ENCODE measurements around the gene KRT24. TPM values are rescaled to one million over a fixed set of nuclear protein-coding genes. Genes with fewer than 3 reads are reported as not detected.
"Not testable (repeated sequence)": the region's sequence is repeated elsewhere in the genome, so short reads cannot be mapped to it uniquely, and the experiment has no call there.

The KRT24 gene
- total RNA-seq: not detected

DNA sequence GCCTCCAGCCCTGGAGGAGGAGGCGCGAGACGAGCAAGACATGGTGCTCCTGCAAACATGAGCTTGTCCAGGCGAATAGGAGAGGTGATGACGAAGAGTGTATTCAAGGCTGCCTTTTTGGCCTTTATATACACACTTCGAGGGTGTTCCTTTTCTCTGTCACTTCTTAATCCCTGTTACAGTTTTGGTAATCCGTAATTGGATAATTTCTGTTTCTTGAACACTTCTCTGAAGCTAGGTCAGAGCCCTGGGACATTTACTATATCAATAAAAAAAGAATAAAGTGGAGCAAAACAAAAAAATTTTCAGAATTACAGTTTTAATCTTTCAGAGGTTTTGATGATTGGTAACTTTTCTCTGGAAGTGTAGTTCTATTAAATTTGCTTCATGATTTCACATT is at the start of gene KRT24:
TSS of gene KRT24 (minus strand) at position 101 of the 400 bp plus-strand sequence. CDS start at position 42, 59 bp downstream.
- H3K27ac Mint-ChIP-seq: no peak within 1 kb of the TSS
- no peaks in the 10 kb centered on the region for H3K9me3 Mint-ChIP-seq
- H3K4me1 Mint-ChIP-seq: no peaks in the 10 kb centered on the region
- no peak for DNase-seq
- no peak within 1 kb of the TSS for H3K4me3 Mint-ChIP-seq
- no peaks in the 10 kb centered on the region for H3K36me3 Mint-ChIP-seq
- H3K27me3 Mint-ChIP-seq: peaks cover 33% of the 10 kb centered on the region

DNA sequence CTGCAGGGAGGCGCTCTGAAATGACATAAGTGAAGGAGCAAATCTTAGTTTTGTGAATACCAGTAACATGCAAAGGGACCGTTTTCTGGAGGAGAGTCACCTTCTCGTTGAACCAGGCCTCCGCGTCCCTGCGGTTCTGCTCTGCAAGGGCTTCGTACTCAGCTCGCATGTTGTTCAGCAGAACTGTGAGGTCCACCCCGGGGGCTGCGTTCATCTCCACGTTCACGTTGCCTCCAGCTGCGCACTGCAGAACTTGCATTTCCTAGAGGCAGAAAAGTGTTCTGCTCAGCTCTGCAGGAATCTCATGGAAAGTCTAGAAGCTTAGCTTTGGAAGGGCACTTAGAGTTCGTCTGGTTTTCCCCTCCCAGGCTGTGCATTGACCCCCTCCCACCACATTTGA is 47.5 kb upstream of the KRT24 start:
- H3K9me3 Mint-ChIP-seq: no peaks in the 10 kb centered on the region
- no peak overlapping the region for H3K27ac Mint-ChIP-seq
- no peaks in the 10 kb centered on the region for H3K4me1 Mint-ChIP-seq
- no peak for DNase-seq
- H3K36me3 Mint-ChIP-seq: no peaks in the 10 kb centered on the region
- H3K27me3 Mint-ChIP-seq: peaks cover 46% of the 10 kb centered on the region
- H3K4me3 Mint-ChIP-seq: no peak overlapping the region

DNA sequence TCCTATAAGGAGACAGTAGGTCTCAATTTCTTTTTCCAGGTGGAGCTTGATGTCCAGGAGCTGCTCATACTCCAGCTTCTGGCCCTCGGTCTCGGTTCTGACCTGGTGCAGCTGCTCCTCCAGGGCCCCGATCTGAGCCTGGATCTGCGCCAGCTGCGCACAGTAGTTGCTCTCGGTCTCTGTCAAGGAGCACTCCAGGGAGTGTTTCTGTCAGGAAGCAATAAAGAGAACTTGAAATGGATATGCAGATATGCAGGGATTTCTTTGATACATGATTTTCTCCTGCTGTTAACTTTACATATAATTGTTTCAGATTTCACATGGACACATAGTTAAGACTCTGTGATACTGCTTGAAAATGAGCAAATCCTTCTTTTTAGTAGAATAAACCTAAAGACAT is 46.8 kb upstream of the KRT24 start:
- no peak for DNase-seq
- no peaks in the 10 kb centered on the region for H3K9me3 Mint-ChIP-seq
- no peaks in the 10 kb centered on the region for H3K4me1 Mint-ChIP-seq
- H3K4me3 Mint-ChIP-seq: no peak overlapping the region
- no peaks in the 10 kb centered on the region for H3K36me3 Mint-ChIP-seq
- H3K27ac Mint-ChIP-seq: no peak overlapping the region
- H3K27me3 Mint-ChIP-seq: peaks cover 42% of the 10 kb centered on the region

DNA sequence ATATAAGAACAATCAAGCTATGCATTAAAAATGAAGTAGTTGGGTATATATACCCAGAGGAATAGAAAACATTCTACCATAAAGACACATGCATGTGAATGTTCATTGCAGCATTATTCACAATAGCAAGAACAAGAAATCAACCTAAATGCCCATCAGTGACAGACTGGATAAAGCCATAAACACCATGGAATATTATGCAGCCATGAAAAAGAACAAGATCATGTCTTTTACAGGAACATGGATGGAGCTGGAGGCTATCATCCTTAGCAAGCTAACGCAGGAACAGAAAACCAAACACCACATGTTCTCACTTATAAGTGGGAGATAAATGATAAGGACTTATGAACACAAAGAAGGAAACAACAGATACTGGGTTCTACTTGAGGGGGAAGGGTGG is 45.1 kb upstream of the KRT24 start:
- not testable (repeated sequence) for H3K9me3 Mint-ChIP-seq, H3K27ac Mint-ChIP-seq, DNase-seq, H3K4me3 Mint-ChIP-seq, H3K4me1 Mint-ChIP-seq, H3K36me3 Mint-ChIP-seq
- peaks cover 53% of the 10 kb centered on the region for H3K27me3 Mint-ChIP-seq

DNA sequence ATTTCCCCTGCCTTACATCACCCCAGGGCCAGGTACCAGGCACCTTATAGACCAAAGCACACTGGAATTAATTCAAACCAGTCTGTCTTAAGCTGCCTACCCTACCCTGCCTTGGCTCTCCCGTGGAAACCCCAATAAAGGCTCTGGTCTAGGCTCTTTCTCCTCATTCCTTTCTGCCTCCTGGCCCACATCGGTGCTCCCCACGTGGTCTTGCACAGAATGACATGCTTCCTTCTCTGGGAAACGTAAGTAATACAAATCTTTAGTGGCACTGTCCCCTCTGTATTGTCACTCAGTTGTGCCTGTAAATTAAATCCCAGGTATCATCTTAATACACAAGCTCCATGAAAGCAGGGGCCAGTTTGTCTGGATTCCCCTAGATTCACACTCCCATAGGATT is 35.0 kb upstream of the KRT24 start:
- H3K27me3 Mint-ChIP-seq: peaks cover 7% of the 10 kb centered on the region

DNA sequence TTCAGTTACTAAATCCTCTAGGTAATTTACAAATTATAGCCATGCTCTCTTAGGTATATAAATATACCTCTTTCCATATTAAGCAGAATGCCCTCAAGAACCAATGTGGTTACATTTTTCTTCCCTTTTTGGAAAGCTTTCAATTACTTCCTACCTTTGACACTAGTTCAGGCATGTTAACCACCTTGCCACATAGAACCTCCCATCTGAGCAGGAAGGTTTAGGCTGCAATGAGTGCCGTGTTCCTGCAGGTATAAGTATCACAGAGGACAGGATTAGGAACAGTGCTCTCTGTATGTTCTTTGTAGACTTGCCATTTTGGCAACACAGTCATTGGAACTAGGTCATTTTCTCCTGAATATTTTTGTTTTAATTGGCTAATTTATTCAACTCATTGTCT is 31.5 kb upstream of the KRT24 start:
- H3K4me3 Mint-ChIP-seq: no peak overlapping the region
- peaks cover 8% of the 10 kb centered on the region for H3K27me3 Mint-ChIP-seq
- H3K4me1 Mint-ChIP-seq: no peaks in the 10 kb centered on the region
- DNase-seq: no peak
- H3K27ac Mint-ChIP-seq: no peak overlapping the region
- no peaks in the 10 kb centered on the region for H3K9me3 Mint-ChIP-seq
- no peaks in the 10 kb centered on the region for H3K36me3 Mint-ChIP-seq

More for the DNA sequence above, 35.0 kb upstream of the KRT24 start:
- Mint-ChIP-seq H3K9me3 (peaks cover 3% of the 10 kb centered on the region), H3K4me1 (no peaks in the 10 kb centered on the region), H3K27ac (no peak overlapping the region), H3K4me3 (no peak overlapping the region), H3K36me3 (peaks cover 2% of the 10 kb centered on the region)
- DNase-seq: no peak

DNA sequence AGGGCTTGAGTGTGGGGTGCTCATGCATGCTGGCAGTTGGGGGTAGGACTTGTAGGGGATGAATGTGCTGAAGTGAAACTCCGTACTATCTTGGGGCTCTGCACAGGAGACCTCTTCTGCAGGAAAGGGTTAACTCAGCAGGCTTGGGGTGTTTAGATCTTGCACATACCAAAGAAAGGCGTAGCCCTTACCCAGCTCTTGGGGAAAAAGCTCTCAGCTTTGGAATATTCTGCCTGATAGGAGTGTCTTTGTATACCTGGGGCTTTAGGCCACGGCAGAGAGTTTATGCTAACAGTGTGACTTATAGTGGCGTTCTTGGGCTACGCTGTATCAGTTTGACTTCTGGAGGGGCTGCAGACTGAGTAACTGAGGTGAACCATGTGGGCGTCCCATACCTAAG is 30.5 kb upstream of the KRT24 start:
- Mint-ChIP-seq H3K36me3 (no peaks in the 10 kb centered on the region), H3K4me1 (no peaks in the 10 kb centered on the region), H3K4me3 (no peak overlapping the region), H3K9me3 (no peaks in the 10 kb centered on the region), H3K27ac (no peak overlapping the region), H3K27me3 (peaks cover 8% of the 10 kb centered on the region)
- no peak for DNase-seq

DNA sequence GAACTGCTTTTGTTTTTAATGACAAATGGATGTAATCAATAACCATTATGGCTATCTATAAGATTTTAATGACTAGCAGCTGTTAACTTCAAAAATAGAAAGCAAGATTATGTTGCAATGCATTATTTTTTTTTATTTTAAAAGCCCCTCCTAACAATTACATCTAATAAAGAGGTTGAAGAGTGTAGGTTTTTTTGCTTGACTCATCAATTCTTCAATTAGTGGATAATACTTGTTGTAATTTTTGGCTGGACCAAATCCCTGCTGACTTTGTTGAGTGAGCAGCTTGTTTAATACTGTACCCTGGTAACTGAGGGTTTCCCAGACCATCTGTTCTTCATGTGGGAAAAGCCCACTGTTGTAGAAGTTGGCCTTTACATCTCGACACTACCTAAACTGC is 27.4 kb upstream of the KRT24 start:
- Mint-ChIP-seq H3K9me3 (no peaks in the 10 kb centered on the region), H3K27ac (no peak overlapping the region), H3K4me3 (no peak overlapping the region), H3K27me3 (peaks cover 8% of the 10 kb centered on the region), H3K36me3 (no peaks in the 10 kb centered on the region), H3K4me1 (peaks cover 3% of the 10 kb centered on the region)
- no peak for DNase-seq

DNA sequence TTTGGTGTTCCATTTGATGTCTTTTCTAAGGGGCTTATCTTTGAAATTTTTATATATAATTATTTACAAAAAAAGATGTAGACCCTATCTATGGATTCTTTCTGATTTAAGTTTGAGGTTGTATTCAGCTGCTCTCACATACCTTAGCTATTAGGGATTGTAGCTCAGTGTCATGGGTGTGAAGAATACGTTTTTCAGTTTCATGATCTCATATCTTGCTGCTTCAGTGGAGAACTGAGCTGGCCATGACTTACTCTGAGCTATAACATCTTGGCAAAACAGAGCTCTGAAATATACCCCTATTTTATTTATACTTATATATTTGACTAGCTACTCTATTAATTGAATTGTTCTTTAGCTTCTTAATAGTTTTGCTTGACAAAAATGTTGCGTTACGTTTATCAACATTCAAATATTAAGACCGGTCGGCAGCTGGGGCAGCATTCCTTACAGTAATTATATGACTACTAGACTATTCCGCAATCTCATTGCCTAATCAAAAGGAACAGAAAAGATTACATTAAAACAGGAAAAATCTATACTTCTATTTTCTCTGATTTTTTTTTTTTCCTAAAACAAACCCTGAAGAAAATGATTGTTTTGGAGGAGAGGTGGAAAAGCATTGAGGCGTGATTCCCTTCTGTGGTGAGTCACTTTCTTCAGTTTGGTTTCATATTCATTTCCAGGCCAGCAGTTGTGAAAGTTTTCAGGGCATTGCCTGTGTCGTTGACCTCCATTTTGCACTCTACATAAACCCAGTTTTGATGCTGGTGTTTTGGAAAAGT is 24.1 kb upstream of the KRT24 start:
- H3K27me3 Mint-ChIP-seq: peaks cover 16% of the 10 kb centered on the region
- no peaks in the 10 kb centered on the region for H3K36me3 Mint-ChIP-seq
- no peak for DNase-seq
- no peak overlapping the region for H3K27ac Mint-ChIP-seq
- H3K9me3 Mint-ChIP-seq: no peaks in the 10 kb centered on the region
- H3K4me1 Mint-ChIP-seq: peaks cover 3% of the 10 kb centered on the region
- H3K4me3 Mint-ChIP-seq: no peak overlapping the region

DNA sequence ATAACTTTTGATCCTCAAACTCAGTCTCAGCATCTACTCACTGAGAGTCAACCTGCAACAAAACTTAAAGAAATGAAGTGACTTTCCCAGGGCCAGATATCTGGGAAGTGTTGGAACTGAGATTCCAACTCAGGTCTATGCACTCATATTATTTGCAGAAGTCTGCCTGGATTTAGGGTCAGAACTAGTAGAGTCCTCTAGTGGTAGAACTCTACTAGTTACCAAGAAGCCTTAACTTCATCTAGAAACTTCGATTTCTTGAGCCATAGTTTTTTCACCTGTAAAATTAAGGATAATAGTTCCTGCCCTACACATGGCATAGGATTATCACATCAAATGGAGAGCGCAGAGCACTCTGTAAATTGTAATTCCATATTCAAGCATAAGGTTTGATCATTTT is 23.4 kb upstream of the KRT24 start:
- no peaks in the 10 kb centered on the region for H3K9me3 Mint-ChIP-seq

DNA sequence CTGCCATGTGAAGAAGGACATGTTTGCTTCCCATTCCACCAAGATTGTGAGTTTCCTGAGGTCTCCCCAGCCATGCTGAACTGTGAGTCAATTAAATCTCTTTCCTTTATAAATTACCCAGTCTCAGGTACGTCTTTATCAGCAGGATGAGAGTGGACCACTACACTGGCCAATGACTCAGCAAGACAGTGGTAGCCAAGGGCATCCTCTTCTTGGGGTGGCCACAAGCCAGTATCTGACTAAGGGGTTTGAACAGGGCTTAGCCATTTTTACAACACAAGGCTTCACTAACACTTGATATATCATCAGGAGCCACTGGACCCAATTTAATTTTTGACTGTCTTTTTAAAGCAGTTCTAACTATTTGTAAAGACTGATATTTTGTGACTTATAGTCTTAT is 21.1 kb upstream of the KRT24 start:
- Mint-ChIP-seq H3K36me3 (no peaks in the 10 kb centered on the region), H3K27me3 (peaks cover 12% of the 10 kb centered on the region), H3K9me3 (no peaks in the 10 kb centered on the region), H3K27ac (no peak overlapping the region), H3K4me1 (peaks cover 3% of the 10 kb centered on the region), H3K4me3 (no peak overlapping the region)
- DNase-seq: no peak

More for the DNA sequence above, 23.4 kb upstream of the KRT24 start:
- H3K4me1 Mint-ChIP-seq: peaks cover 3% of the 10 kb centered on the region
- no peak overlapping the region for H3K4me3 Mint-ChIP-seq
- no peaks in the 10 kb centered on the region for H3K36me3 Mint-ChIP-seq
- no peak for DNase-seq
- peaks cover 11% of the 10 kb centered on the region for H3K27me3 Mint-ChIP-seq
- no peak overlapping the region for H3K27ac Mint-ChIP-seq

DNA sequence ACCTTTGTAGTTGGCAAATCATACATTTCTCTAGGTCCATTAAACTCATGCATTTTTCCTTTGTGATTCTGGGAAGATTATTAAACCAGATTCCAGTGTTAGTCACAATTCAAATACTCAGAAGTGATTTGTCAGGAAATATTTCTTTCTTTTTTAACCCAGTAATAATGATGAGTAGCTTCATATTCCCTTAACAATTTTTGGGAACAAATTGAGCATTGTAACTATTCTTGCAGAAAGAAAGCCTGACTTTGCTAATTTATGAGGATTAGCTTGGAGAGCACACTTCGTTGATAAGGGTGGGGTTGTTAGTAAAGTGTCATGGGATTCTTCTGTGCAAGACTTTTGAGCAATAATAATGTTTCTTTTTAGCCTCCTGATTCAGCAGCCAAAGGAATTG is 18.7 kb upstream of the KRT24 start:
- Mint-ChIP-seq H3K27me3 (peaks cover 12% of the 10 kb centered on the region), H3K9me3 (no peaks in the 10 kb centered on the region), H3K36me3 (no peaks in the 10 kb centered on the region), H3K27ac (no peak overlapping the region), H3K4me3 (no peak overlapping the region), H3K4me1 (no peaks in the 10 kb centered on the region)
- DNase-seq: no peak

DNA sequence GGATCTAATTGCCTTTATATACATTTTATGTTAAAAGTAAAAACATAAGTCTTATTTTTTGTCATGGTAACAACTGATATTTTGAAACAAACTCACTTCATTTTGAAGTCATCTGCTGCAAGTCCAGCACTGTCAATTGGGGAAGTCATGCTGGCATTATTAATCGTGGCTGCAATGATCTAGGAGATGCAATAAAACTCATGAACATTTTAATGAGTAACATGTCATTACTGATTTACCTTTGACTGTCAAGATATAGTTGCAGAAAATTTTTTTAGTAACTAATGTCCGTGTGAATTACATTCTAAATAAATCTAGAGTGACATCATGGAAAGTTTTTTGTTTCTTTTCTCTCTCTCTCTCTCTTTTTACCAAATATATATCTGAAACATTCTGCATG is 17.3 kb upstream of the KRT24 start:
- Mint-ChIP-seq H3K4me3 (no peak overlapping the region), H3K27me3 (peaks cover 15% of the 10 kb centered on the region), H3K4me1 (no peaks in the 10 kb centered on the region), H3K9me3 (no peaks in the 10 kb centered on the region), H3K36me3 (no peaks in the 10 kb centered on the region), H3K27ac (no peak overlapping the region)
- DNase-seq: no peak

DNA sequence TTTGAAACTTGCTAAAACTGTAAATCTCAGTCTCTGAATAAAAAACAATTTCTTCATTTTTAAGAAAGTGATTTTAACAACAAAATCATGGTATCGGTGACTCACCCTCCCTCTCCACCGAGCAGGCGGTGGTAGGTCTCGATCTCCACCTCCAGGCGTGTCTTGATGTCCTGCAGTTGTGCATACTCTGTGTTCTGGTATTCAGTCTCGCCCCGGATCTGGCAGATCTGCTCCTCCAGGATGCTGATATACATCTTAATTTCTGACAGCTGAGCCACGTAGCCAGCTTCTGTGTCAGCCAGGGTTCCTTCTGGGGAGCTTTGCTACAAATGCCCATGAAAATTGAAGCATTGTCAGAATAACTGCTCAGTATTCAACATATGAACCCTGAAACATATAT is 15.4 kb upstream of the KRT24 start:
- no peaks in the 10 kb centered on the region for H3K9me3 Mint-ChIP-seq
- H3K27ac Mint-ChIP-seq: no peak overlapping the region
- no peaks in the 10 kb centered on the region for H3K4me1 Mint-ChIP-seq
- no peak for DNase-seq
- H3K4me3 Mint-ChIP-seq: no peak overlapping the region
- H3K27me3 Mint-ChIP-seq: peaks cover 14% of the 10 kb centered on the region
- H3K36me3 Mint-ChIP-seq: no peaks in the 10 kb centered on the region

DNA sequence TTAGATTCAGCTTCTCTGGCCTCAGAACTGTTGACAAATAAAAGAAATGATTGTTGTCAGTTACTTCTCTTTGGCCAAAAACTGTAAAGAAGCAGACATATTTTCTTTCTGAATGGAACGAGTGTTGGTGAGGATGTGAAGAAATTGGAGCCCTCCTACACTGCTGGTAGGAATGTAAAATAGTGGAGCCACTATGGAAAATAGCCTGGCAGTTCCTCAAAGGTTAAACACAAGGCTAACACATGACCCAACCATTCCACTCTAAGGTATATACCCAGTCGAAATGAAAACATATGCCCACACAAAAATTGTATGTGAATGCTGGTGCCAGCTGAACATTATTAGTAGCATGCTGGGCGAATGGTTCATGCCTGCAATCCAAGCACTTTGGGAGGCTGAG is 14.2 kb upstream of the KRT24 start:
- Mint-ChIP-seq H3K36me3 (no peaks in the 10 kb centered on the region), H3K4me1 (no peaks in the 10 kb centered on the region), H3K9me3 (no peaks in the 10 kb centered on the region), H3K27ac (no peak overlapping the region), H3K27me3 (peaks cover 11% of the 10 kb centered on the region), H3K4me3 (no peak overlapping the region)
- DNase-seq: no peak

DNA sequence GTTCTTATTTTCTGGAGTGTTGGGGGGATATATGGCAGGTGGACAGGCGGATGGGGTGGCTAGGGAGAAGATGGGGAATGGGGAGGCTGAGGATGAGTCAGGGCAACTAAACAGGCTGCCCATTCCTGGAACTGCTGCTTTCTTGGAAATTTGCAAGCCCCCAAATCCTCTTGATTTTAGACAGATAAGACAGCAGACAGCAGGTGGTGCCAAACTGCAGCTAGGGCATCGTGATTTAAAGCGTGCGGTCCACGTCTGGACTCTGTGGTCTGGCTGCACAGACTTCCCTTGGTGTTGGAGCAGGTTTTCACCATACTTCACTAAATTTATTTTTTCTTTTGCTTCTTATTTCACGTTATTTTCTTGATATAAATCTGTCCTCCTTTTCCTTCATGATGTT is 10.9 kb upstream of the KRT24 start:
- Mint-ChIP-seq H3K9me3 (no peaks in the 10 kb centered on the region), H3K4me1 (no peaks in the 10 kb centered on the region), H3K27ac (no peak overlapping the region), H3K27me3 (peaks cover 6% of the 10 kb centered on the region), H3K4me3 (no peak overlapping the region), H3K36me3 (no peaks in the 10 kb centered on the region)
- DNase-seq: no peak
